ENCODE data around the gene TANGO2.
A peak's percentile ranks its signal among the peaks of the same experiment; 100 is the strongest.

The TANGO2 gene

GRCh38 chr22:19980766-19981165, 40.1 kb upstream of the TANGO2 start:
- no peak overlapping the region for H3K4me3 Mint-ChIP-seq
- no peaks in the 10 kb centered on the region for H3K9me3 Mint-ChIP-seq
- no peaks in the 10 kb centered on the region for H3K27me3 Mint-ChIP-seq
- H3K4me1 Mint-ChIP-seq (ENCODE audit: low read depth) = no peaks in the 10 kb centered on the region
- no peaks in the 10 kb centered on the region for H3K36me3 Mint-ChIP-seq (ENCODE audit: low read depth)
- no peak overlapping the region for H3K27ac Mint-ChIP-seq

- Mint-ChIP-seq H3K4me3 (no peak overlapping the region), H3K27ac (no peak overlapping the region), H3K36me3 (ENCODE audit: low read depth) (no peaks in the 10 kb centered on the region)
Observed at GRCh38 chr22:19981171-19981960, 39.5 kb upstream of the TANGO2 start.

GRCh38 chr22:19981961-19982920, 38.7 kb upstream of the TANGO2 start:
- H3K4me3 Mint-ChIP-seq = no peak overlapping the region
- no peaks in the 10 kb centered on the region for H3K36me3 Mint-ChIP-seq (ENCODE audit: low read depth)
- H3K4me1 Mint-ChIP-seq (ENCODE audit: low read depth) = no peaks in the 10 kb centered on the region
- no peaks in the 10 kb centered on the region for H3K9me3 Mint-ChIP-seq
- no peak overlapping the region for H3K27ac Mint-ChIP-seq
- H3K27me3 Mint-ChIP-seq = no peaks in the 10 kb centered on the region

More at GRCh38 chr22:19981171-19981960, 39.5 kb upstream of the TANGO2 start:
- Mint-ChIP-seq H3K27me3 (no peaks in the 10 kb centered on the region), H3K9me3 (no peaks in the 10 kb centered on the region), H3K4me1 (ENCODE audit: low read depth) (no peaks in the 10 kb centered on the region)

- no peaks in the 10 kb centered on the region for H3K9me3 Mint-ChIP-seq
- H3K27ac Mint-ChIP-seq = no peak overlapping the region
- H3K4me3 Mint-ChIP-seq = no peak overlapping the region
- H3K27me3 Mint-ChIP-seq = no peaks in the 10 kb centered on the region
- no peaks in the 10 kb centered on the region for H3K4me1 Mint-ChIP-seq (ENCODE audit: low read depth)
- no peaks in the 10 kb centered on the region for H3K36me3 Mint-ChIP-seq (ENCODE audit: low read depth)
Observed at GRCh38 chr22:19982991-19983578, 37.8 kb upstream of the TANGO2 start.

GRCh38 chr22:19983741-19984140, 37.2 kb upstream of the TANGO2 start:
- no peaks in the 10 kb centered on the region for H3K27me3 Mint-ChIP-seq
- H3K27ac Mint-ChIP-seq = no peak overlapping the region
- no peaks in the 10 kb centered on the region for H3K36me3 Mint-ChIP-seq (ENCODE audit: low read depth)
- H3K4me1 Mint-ChIP-seq (ENCODE audit: low read depth) = no peaks in the 10 kb centered on the region
- no peak overlapping the region for H3K4me3 Mint-ChIP-seq
- H3K9me3 Mint-ChIP-seq = no peaks in the 10 kb centered on the region

- Mint-ChIP-seq H3K27ac (no peak overlapping the region), H3K4me1 (ENCODE audit: low read depth) (no peaks in the 10 kb centered on the region), H3K4me3 (no peak overlapping the region)
Observed at GRCh38 chr22:19984201-19984753, 36.6 kb upstream of the TANGO2 start.

GRCh38 chr22:19984851-19985811, 35.8 kb upstream of the TANGO2 start:
- H3K36me3 Mint-ChIP-seq (ENCODE audit: low read depth) = no peaks in the 10 kb centered on the region
- H3K9me3 Mint-ChIP-seq = no peaks in the 10 kb centered on the region
- no peak overlapping the region for H3K27ac Mint-ChIP-seq
- no peak overlapping the region for H3K4me3 Mint-ChIP-seq
- no peaks in the 10 kb centered on the region for H3K27me3 Mint-ChIP-seq
- H3K4me1 Mint-ChIP-seq (ENCODE audit: low read depth) = no peaks in the 10 kb centered on the region

More at GRCh38 chr22:19984201-19984753, 36.6 kb upstream of the TANGO2 start:
- Mint-ChIP-seq H3K9me3 (no peaks in the 10 kb centered on the region), H3K36me3 (ENCODE audit: low read depth) (no peaks in the 10 kb centered on the region), H3K27me3 (no peaks in the 10 kb centered on the region)

GRCh38 chr22:19986011-19986409, 34.9 kb upstream of the TANGO2 start:
- Mint-ChIP-seq H3K36me3 (ENCODE audit: low read depth) (no peaks in the 10 kb centered on the region), H3K27ac (no peak overlapping the region), H3K4me3 (peak overlapping the region; percentile 32), H3K27me3 (no peaks in the 10 kb centered on the region), H3K9me3 (no peaks in the 10 kb centered on the region), H3K4me1 (ENCODE audit: low read depth) (no peaks in the 10 kb centered on the region)

- no peaks in the 10 kb centered on the region for H3K9me3 Mint-ChIP-seq
- no peaks in the 10 kb centered on the region for H3K36me3 Mint-ChIP-seq (ENCODE audit: low read depth)
- no peaks in the 10 kb centered on the region for H3K4me1 Mint-ChIP-seq (ENCODE audit: low read depth)
- H3K27ac Mint-ChIP-seq = no peak overlapping the region
- H3K27me3 Mint-ChIP-seq = no peaks in the 10 kb centered on the region
- peak overlapping the region; percentile 32 for H3K4me3 Mint-ChIP-seq
Observed at GRCh38 chr22:19986410-19987341, 34.2 kb upstream of the TANGO2 start.

- no peaks in the 10 kb centered on the region for H3K27me3 Mint-ChIP-seq
- no peak overlapping the region for H3K27ac Mint-ChIP-seq
- no peak overlapping the region for H3K4me3 Mint-ChIP-seq
- H3K4me1 Mint-ChIP-seq (ENCODE audit: low read depth) = no peaks in the 10 kb centered on the region
- no peaks in the 10 kb centered on the region for H3K36me3 Mint-ChIP-seq (ENCODE audit: low read depth)
- no peaks in the 10 kb centered on the region for H3K9me3 Mint-ChIP-seq
Observed at GRCh38 chr22:19987394-19988306, 33.3 kb upstream of the TANGO2 start.

- Mint-ChIP-seq H3K27me3 (no peaks in the 10 kb centered on the region), H3K4me3 (no peak overlapping the region), H3K27ac (no peak overlapping the region), H3K36me3 (ENCODE audit: low read depth) (no peaks in the 10 kb centered on the region), H3K9me3 (no peaks in the 10 kb centered on the region), H3K4me1 (ENCODE audit: low read depth) (no peaks in the 10 kb centered on the region)
Observed at GRCh38 chr22:19988331-19988808, 32.5 kb upstream of the TANGO2 start.

- Mint-ChIP-seq H3K27me3 (no peaks in the 10 kb centered on the region), H3K9me3 (no peaks in the 10 kb centered on the region), H3K4me1 (ENCODE audit: low read depth) (no peaks in the 10 kb centered on the region), H3K4me3 (no peak overlapping the region), H3K27ac (no peak overlapping the region), H3K36me3 (ENCODE audit: low read depth) (no peaks in the 10 kb centered on the region)
Observed at GRCh38 chr22:19988965-19989724, 31.8 kb upstream of the TANGO2 start.
